H9 (cell line): ENCODE measurements around the gene SYTL1. TPM values are rescaled to one million over a fixed set of nuclear protein-coding genes. Genes with fewer than 3 reads are reported as not detected.

Source experiments
- DNase-seq: peaks from one replicate; pipeline ENCODE4 v3.0.0-alpha.2; 2017
- H2AFZ ChIP-seq: one replicate; pipeline ENCODE4 v1.6.1; 2013; ENCODE audit warnings: mild to moderate bottlenecking, low read length, control low read depth, moderate library complexity
- H2AK5ac ChIP-seq: 2 replicates; pipeline ENCODE4 v1.6.1; 2013; ENCODE audit warnings: low read length, control low read depth, mixed read lengths; ENCODE audit not compliant: insufficient read length
- H2BK120ac ChIP-seq: one replicate; pipeline ENCODE4 v1.6.1; 2013; ENCODE audit warnings: low read depth, mild to moderate bottlenecking, low read length, control low read depth, inconsistent platforms; ENCODE audit not compliant: poor library complexity, severe bottlenecking
- H2BK12ac ChIP-seq: 2 replicates; pipeline ENCODE4 v1.6.1; 2013; ENCODE audit warnings: low read length, control low read depth, mixed read lengths, low read depth; ENCODE audit not compliant: insufficient read length
- H2BK15ac ChIP-seq: 2 replicates; pipeline ENCODE4 v1.6.1; 2013; ENCODE audit warnings: low read depth, low read length, control low read depth
- H2BK20ac ChIP-seq: one replicate; pipeline ENCODE4 v1.6.1; 2013; ENCODE audit warnings: low read depth, mild to moderate bottlenecking, low read length, control low read depth, inconsistent platforms; ENCODE audit not compliant: poor library complexity, severe bottlenecking
- H2BK5ac ChIP-seq: 2 replicates; pipeline ENCODE4 v1.6.1; 2013; ENCODE audit warnings: low read length, control low read depth, mixed read lengths; ENCODE audit not compliant: insufficient read length
- H3K14ac ChIP-seq: 2 replicates; pipeline ENCODE4 v1.6.1; 2013; ENCODE audit warnings: low read length, control low read depth; ENCODE audit not compliant: insufficient read depth
- H3K18ac ChIP-seq: 2 replicates; pipeline ENCODE4 v1.6.1; 2013; ENCODE audit warnings: low read depth, mild to moderate bottlenecking, mixed read lengths, low read length, control low read depth; ENCODE audit not compliant: insufficient read length
- H3K23ac ChIP-seq: 2 replicates; pipeline ENCODE4 v1.6.1; 2013; ENCODE audit warnings: low read length, control low read depth, mixed read lengths, low read depth; ENCODE audit not compliant: insufficient read length
- H3K23me2 ChIP-seq: 2 replicates; pipeline ENCODE4 v1.6.1; 2013; ENCODE audit warnings: low read depth, mild to moderate bottlenecking, mixed read lengths, low read length, control low read depth; ENCODE audit not compliant: insufficient read length, poor library complexity, severe bottlenecking
- H3K27ac ChIP-seq: 2 replicates; pipeline ENCODE4 v1.5.1; 2013; ENCODE audit warnings: low read length, control low read depth, mixed read lengths, low read depth; ENCODE audit not compliant: insufficient read length
- H3K27me3 ChIP-seq: 2 replicates; pipeline ENCODE4 v1.6.1; 2013; ENCODE audit warnings: low read length, control low read depth, inconsistent platforms; ENCODE audit not compliant: insufficient read depth
- H3K4ac ChIP-seq: 2 replicates; pipeline ENCODE4 v1.6.1; 2013; ENCODE audit warnings: low read depth, mild to moderate bottlenecking, control low read depth, inconsistent platforms, low read length, moderate library complexity
- H3K4me1 ChIP-seq: 2 replicates; pipeline ENCODE4 v1.6.1; 2013; ENCODE audit warnings: low read length, control low read depth, inconsistent platforms; ENCODE audit not compliant: insufficient read depth
- H3K4me2 ChIP-seq: 2 replicates; pipeline ENCODE4 v1.6.1; 2013; ENCODE audit warnings: low read length, control low read depth, mixed read lengths; ENCODE audit not compliant: insufficient read length, insufficient read depth
- H3K56ac ChIP-seq: 2 replicates; pipeline ENCODE4 v1.6.1; 2013; ENCODE audit warnings: low read depth, mild to moderate bottlenecking, mixed read lengths, low read length, control low read depth; ENCODE audit not compliant: insufficient read length
- H3K79me1 ChIP-seq: 2 replicates; pipeline ENCODE4 v1.6.1; 2013; ENCODE audit warnings: low read depth, mild to moderate bottlenecking, moderate library complexity, low read length, control low read depth, inconsistent platforms; ENCODE audit not compliant: insufficient read depth, poor library complexity, severe bottlenecking
- H3K79me2 ChIP-seq: 2 replicates; pipeline ENCODE4 v1.6.1; 2013; ENCODE audit warnings: low read length, control low read depth, inconsistent platforms; ENCODE audit not compliant: insufficient read depth
- H3K9ac ChIP-seq: 2 replicates; pipeline ENCODE4 v1.6.1; 2013; ENCODE audit warnings: low read length, control low read depth, mixed read lengths; ENCODE audit not compliant: insufficient read length; ENCODE audit errors: extremely low read depth
- H3K9me3 ChIP-seq: one replicate; pipeline ENCODE4 v1.6.1; 2013; ENCODE audit warnings: low read depth, low read length, inconsistent platforms; ENCODE audit not compliant: control insufficient read depth
- H3T11ph ChIP-seq: one replicate; pipeline ENCODE4 v1.6.1; 2013; ENCODE audit warnings: mild to moderate bottlenecking, low read length, control low read depth, inconsistent platforms
- H4K20me1 ChIP-seq: one replicate; pipeline ENCODE4 v1.6.1; 2013; ENCODE audit not compliant: control insufficient read depth, insufficient read length, insufficient read depth
- H4K5ac ChIP-seq: 2 replicates; pipeline ENCODE4 v1.6.1; 2013; ENCODE audit warnings: low read depth, mild to moderate bottlenecking, mixed read lengths, low read length, control low read depth; ENCODE audit not compliant: insufficient read length
- H4K8ac ChIP-seq: replicated peaks from 2 replicates; pipeline ENCODE4 v1.6.1; 2013; ENCODE audit warnings: low read length, control low read depth, mixed read lengths, low read depth; ENCODE audit not compliant: insufficient read length
- H4K91ac ChIP-seq: 2 replicates; pipeline ENCODE4 v1.6.1; 2013; ENCODE audit warnings: low read depth, mild to moderate bottlenecking, moderate library complexity, mixed read lengths, low read length, control low read depth; ENCODE audit not compliant: insufficient read length
- H3K27ac Mint-ChIP-seq, 3 experiments: 2 replicates in 2 of 3; 3 replicates in 1 of 3; pipeline ENCODE4 v1.8.0; 2020 to 2021; ENCODE audit warnings: mixed read lengths in 3 of 3, mild to moderate bottlenecking in 1 of 3, moderate library complexity in 1 of 3
- H3K27me3 Mint-ChIP-seq: 2 replicates; pipeline ENCODE4 v1.8.0; 2021; ENCODE audit warnings: low read depth, mild to moderate bottlenecking, moderate library complexity, mixed read lengths
- H3K36me3 Mint-ChIP-seq, 3 experiments: 2 replicates in 2 of 3; 3 replicates in 1 of 3; pipeline ENCODE4 v1.8.0; 2020 to 2021; ENCODE audit warnings: low read depth in 3 of 3, mixed read lengths in 3 of 3; ENCODE audit not compliant: insufficient read depth in 1 of 3
- H3K4me1 Mint-ChIP-seq, 2 experiments: 2 replicates each; pipeline ENCODE4 v1.8.0; 2020; ENCODE audit warnings: mixed read lengths in 2 of 2
- H3K4me3 Mint-ChIP-seq, 2 experiments: 2 replicates in 1 of 2; 3 replicates in 1 of 2; pipeline ENCODE4 v1.8.0; 2020 to 2021; ENCODE audit warnings: mild to moderate bottlenecking in 2 of 2, mixed read lengths in 2 of 2, moderate library complexity in 1 of 2
- H3K9me3 Mint-ChIP-seq, 2 experiments: 2 replicates in 1 of 2; 3 replicates in 1 of 2; pipeline ENCODE4 v1.8.0; 2020; ENCODE audit warnings: mild to moderate bottlenecking in 2 of 2, mixed read lengths in 2 of 2, moderate library complexity in 1 of 2
- CTCF ChIP-seq: fragments of 200-600 bp; sonication (generic); conservative IDR thresholded peaks from 3 replicates; pipeline ENCODE4 v1.8.0; 2021; ENCODE audit warnings: antibody characterized with exemption, mild to moderate bottlenecking
- WGBS: extraction: QIAGEN DNeasy Blood & Tissue Kit; methylation state at CpG from one replicate; pipeline ENCODE4 v1.1.7; 2013; ENCODE audit warnings: missing lambda C conversion rate, low lambda C conversion rate, mixed read lengths; ENCODE audit not compliant: insufficient read length; ENCODE audit errors: extremely low coverage; 5-methylcytosine and 5-hydroxymethylcytosine counted together
- total RNA-seq: library from RNA; stranded (reverse); gene quantifications from 2 replicates; pipeline ENCODE4 v1.2.1, GENCODE V29; 2021

Gene SYTL1
- total RNA-seq, 1 experiment from 2014 or later = 12.0 TPM

GRCh38 chr1:27374362-27375086 lies 32.7 kb downstream of the SYTL1 start, which contains the start of gene FCN3:
Gene FCN3, minus strand, starts transcription at chr1:27374824. Its CDS starts 6 bp downstream, at chr1:27374818.
- Histone ChIP-seq H2BK12ac (no peak within 1 kb of the TSS), H4K8ac (no peak within 1 kb of the TSS), H2BK15ac (no peak within 1 kb of the TSS), H3K79me2 (no peaks in the 10 kb centered on the region), H4K5ac (peak within 1 kb of the TSS; percentile 75), H3K27me3 (no peaks in the 10 kb centered on the region), H3K14ac (peak within 1 kb of the TSS; percentile 60), H2AK5ac (no peak within 1 kb of the TSS), H3K9ac (no peak within 1 kb of the TSS), H3K27ac (no peak within 1 kb of the TSS), H3K23me2 (no peaks in the 10 kb centered on the region), H3K4ac (no peak within 1 kb of the TSS), H3K79me1 (no peaks in the 10 kb centered on the region), H2BK120ac (no peak within 1 kb of the TSS), H4K91ac (no peak within 1 kb of the TSS), H3K18ac (no peak within 1 kb of the TSS), H4K20me1 (no peaks in the 10 kb centered on the region), H3K23ac (no peak within 1 kb of the TSS), H3T11ph (no peak within 1 kb of the TSS), H2BK20ac (no peak within 1 kb of the TSS), H3K9me3 (no peaks in the 10 kb centered on the region), H3K56ac (no peak within 1 kb of the TSS), H3K4me2 (no peak within 1 kb of the TSS), H3K4me1 (no peaks in the 10 kb centered on the region; the same call in 1 of the 2 replicates), H2AFZ (no peak within 1 kb of the TSS), H2BK5ac (no peak within 1 kb of the TSS)
- peaks cover 4 to 19% of the 10 kb centered on the region in 2 experiments for H3K4me1 Mint-ChIP-seq
- no peak for TF ChIP-seq CTCF
- H3K9me3 Mint-ChIP-seq = no peaks in the 10 kb centered on the region
- peaks cover 1% of the 10 kb centered on the region for H3K27me3 Mint-ChIP-seq
- DNase-seq = no peak
- H3K27ac Mint-ChIP-seq = no peak within 1 kb of the TSS; a peak in 1 of 7 replicates
- WGBS = no CpG with 5 or more reads among the region's 4 CpGs
- no peak within 1 kb of the TSS for H3K4me3 Mint-ChIP-seq
- no peaks in the 10 kb centered on the region for H3K36me3 Mint-ChIP-seq
